ENCODE results near the gene NINJ1. TPM values are rescaled to one million over a fixed set of nuclear protein-coding genes. Genes with fewer than 3 reads are reported as not detected.

Gene NINJ1
- total RNA-seq, 1 experiment from 2014 or later: 41.3 TPM

DNA sequence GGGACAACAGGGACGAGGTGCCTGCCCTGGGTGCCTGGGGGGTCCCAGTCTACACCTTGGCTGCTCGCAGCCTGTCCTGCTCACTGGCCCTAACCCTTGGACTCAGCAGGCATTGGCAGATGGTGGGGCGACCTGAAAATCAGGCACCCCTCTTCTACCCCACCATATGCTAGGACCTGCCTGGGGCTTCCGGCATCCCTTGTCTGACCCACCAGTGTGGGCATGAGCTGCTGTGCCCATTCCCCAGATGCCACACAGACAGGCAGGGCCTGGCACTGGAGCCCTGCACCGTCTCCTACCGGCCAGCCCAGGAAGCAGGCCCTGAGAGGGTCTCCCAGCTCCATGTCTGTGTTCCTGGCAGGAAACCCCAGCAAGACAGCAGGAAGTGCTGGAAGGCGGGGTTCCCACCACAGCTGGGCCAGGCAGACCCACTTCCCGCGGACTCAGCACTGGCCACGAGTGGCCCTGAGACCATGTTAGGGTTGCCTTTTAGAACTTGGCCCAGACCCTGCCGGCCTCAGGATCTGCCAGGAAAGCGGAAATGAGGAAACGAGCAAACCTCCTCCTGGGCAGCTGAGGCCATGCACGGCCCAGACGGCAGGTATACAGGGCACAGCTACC lies 3.1 kb downstream of the NINJ1 start:
- Mint-ChIP-seq H3K9me3 (no peaks in the 10 kb centered on the region), H3K4me3 (no peak overlapping the region), H3K4me1 (peaks cover 45% of the 10 kb centered on the region), H3K27me3 (ENCODE audit: low read depth) (peaks cover 16% of the 10 kb centered on the region), H3K27ac (no peak overlapping the region), H3K36me3 (no peaks in the 10 kb centered on the region)
- ChIA-PET CTCF (interaction anchor here (0.5 to 2.7 kb wide), 4 partner anchors 11 to 23 kb away, joined by 3 to 10 read pairs (median 6); no protein-coding TSS in a partner anchor), POLR2A (no interaction called here)
- ATAC-seq: no peak
- TF ChIP-seq E2F1 (CRISPR knock-in tag; IDR thresholded peaks at IDR 0.05): no peak
- TF ChIP-seq FOXP1 (CRISPR knock-in tag; IDR thresholded peaks at IDR 0.05; ENCODE audit: borderline replicate concordance): no peak
- no peak for TF ChIP-seq CREM (CRISPR knock-in tag; IDR thresholded peaks at IDR 0.05)
- no peak for TF ChIP-seq OVOL2 (CRISPR knock-in tag; IDR thresholded peaks at IDR 0.05; ENCODE audit: borderline replicate concordance)
- TF ChIP-seq MXD4 (CRISPR knock-in tag; IDR thresholded peaks at IDR 0.05; ENCODE audit: borderline replicate concordance): no peak
- DNase-seq (ENCODE audit: low spot score): no peak

DNA sequence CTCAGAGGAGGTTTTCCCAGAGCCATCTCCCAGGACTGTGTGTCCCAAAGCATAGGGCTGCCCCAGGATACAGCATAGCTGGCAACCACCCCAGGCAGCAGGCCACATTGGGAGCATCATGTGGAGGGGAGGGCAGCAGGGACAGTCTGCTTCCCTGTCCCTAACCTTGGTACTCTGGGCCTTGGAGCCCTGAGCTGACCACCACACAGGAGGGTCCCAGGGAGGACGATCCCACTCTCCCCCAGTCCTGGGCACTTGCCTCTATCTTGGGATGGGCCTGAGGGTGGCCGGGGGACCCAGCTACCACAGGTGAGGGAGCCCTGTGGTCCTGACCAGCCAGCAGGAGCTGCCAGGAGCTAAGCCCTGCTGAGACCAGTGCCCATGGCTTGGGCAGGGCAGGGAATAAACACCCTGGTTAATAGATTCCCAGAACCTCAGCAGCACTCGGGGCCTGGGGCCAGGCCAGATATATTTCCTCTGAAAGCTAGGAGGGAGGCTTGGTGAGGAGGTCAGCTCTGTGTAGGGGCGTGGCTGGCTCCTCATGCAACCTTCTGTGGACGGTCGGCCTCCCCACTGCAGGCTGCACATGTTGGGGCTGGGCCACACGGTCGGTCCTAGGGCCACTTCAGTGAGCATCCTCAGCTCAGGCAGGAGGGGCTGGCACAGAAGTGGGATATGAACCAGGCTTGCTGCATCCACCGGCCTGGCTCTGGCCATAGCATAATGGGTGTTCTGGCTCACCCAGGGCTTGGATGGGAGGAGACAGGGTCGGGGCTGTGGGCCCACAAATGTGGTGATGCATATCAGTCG lies 4.2 kb downstream of the NINJ1 start:
- Mint-ChIP-seq H3K27ac (no peak overlapping the region; the same call in 1 of the 2 replicates), H3K27me3 (ENCODE audit: low read depth) (peaks cover 5% of the 10 kb centered on the region), H3K9me3 (no peaks in the 10 kb centered on the region), H3K36me3 (peaks cover under 1% of the 10 kb centered on the region; the same call in 1 of the 2 replicates), H3K4me1 (peaks cover 44% of the 10 kb centered on the region), H3K4me3 (no peak overlapping the region)
- POLR2A ChIA-PET: interaction anchor here (0.7 kb wide), 1 partner anchor 35 kb away, joined by 3 read pairs; no protein-coding TSS in a partner anchor
- ATAC-seq (no peak), DNase-seq (ENCODE audit: low spot score) (no peak)
- CTCF ChIA-PET: interaction anchor here (0.9 to 1.9 kb wide), 5 partner anchors 10 to 24 kb away, joined by 3 to 9 read pairs (median 4); no protein-coding TSS in a partner anchor
- TF ChIP-seq IRF2 (CRISPR knock-in tag; IDR thresholded peaks at IDR 0.05; ENCODE audit: borderline replicate concordance, low read depth) (no peak), GTF2I (CRISPR knock-in tag; conservative IDR thresholded peaks at IDR 0.05) (no peak), CREB1 (CRISPR knock-in tag; IDR thresholded peaks at IDR 0.05) (no peak), ZNF138 (CRISPR knock-in tag; conservative IDR thresholded peaks at IDR 0.05) (no peak), ZNF121 (CRISPR knock-in tag; IDR thresholded peaks at IDR 0.05) (no peak), FOXJ3 (CRISPR knock-in tag; IDR thresholded peaks at IDR 0.05; ENCODE audit: borderline replicate concordance) (no peak), JUN (CRISPR knock-in tag; IDR thresholded peaks at IDR 0.05) (no peak), SOX15 (CRISPR knock-in tag; IDR thresholded peaks at IDR 0.05) (no peak), OVOL2 (CRISPR knock-in tag; IDR thresholded peaks at IDR 0.05; ENCODE audit: borderline replicate concordance) (no peak), HMGA2 (CRISPR knock-in tag; IDR thresholded peaks at IDR 0.05) (no peak), ZNF532 (CRISPR knock-in tag; IDR thresholded peaks at IDR 0.05; ENCODE audit: borderline replicate concordance) (no peak), FOXK1 (CRISPR knock-in tag; IDR thresholded peaks at IDR 0.05) (no peak), ETV6 (CRISPR knock-in tag; IDR thresholded peaks at IDR 0.05) (no peak), NR2C2 (CRISPR knock-in tag; IDR thresholded peaks at IDR 0.05) (no peak)
- TF ChIP-seq, protein P1, sequence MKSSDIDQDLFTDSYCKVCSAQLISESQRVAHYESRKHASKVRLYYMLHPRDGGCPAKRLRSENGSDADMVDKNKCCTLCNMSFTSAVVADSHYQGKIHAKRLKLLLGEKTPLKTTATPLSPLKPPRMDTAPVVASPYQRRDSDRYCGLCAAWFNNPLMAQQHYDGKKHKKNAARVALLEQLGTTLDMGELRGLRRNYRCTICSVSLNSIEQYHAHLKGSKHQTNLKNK (CRISPR knock-in tag; IDR thresholded peaks at IDR 0.05): no peak
- TF ChIP-seq, protein P2, sequence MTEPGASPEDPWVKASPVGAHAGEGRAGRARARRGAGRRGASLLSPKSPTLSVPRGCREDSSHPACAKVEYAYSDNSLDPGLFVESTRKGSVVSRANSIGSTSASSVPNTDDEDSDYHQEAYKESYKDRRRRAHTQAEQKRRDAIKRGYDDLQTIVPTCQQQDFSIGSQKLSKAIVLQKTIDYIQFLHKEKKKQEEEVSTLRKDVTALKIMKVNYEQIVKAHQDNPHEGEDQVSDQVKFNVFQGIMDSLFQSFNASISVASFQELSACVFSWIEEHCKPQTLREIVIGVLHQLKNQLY (CRISPR knock-in tag; IDR thresholded peaks at IDR 0.05): no peak
- TF ChIP-seq, protein P3, sequence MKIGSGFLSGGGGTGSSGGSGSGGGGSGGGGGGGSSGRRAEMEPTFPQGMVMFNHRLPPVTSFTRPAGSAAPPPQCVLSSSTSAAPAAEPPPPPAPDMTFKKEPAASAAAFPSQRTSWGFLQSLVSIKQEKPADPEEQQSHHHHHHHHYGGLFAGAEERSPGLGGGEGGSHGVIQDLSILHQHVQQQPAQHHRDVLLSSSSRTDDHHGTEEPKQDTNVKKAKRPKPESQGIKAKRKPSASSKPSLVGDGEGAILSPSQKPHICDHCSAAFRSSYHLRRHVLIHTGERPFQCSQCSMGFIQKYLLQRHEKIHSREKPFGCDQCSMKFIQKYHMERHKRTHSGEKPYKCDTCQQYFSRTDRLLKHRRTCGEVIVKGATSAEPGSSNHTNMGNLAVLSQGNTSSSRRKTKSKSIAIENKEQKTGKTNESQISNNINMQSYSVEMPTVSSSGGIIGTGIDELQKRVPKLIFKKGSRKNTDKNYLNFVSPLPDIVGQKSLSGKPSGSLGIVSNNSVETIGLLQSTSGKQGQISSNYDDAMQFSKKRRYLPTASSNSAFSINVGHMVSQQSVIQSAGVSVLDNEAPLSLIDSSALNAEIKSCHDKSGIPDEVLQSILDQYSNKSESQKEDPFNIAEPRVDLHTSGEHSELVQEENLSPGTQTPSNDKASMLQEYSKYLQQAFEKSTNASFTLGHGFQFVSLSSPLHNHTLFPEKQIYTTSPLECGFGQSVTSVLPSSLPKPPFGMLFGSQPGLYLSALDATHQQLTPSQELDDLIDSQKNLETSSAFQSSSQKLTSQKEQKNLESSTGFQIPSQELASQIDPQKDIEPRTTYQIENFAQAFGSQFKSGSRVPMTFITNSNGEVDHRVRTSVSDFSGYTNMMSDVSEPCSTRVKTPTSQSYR (CRISPR knock-in tag; IDR thresholded peaks at IDR 0.05): no peak
- TF ChIP-seq, protein P4, sequence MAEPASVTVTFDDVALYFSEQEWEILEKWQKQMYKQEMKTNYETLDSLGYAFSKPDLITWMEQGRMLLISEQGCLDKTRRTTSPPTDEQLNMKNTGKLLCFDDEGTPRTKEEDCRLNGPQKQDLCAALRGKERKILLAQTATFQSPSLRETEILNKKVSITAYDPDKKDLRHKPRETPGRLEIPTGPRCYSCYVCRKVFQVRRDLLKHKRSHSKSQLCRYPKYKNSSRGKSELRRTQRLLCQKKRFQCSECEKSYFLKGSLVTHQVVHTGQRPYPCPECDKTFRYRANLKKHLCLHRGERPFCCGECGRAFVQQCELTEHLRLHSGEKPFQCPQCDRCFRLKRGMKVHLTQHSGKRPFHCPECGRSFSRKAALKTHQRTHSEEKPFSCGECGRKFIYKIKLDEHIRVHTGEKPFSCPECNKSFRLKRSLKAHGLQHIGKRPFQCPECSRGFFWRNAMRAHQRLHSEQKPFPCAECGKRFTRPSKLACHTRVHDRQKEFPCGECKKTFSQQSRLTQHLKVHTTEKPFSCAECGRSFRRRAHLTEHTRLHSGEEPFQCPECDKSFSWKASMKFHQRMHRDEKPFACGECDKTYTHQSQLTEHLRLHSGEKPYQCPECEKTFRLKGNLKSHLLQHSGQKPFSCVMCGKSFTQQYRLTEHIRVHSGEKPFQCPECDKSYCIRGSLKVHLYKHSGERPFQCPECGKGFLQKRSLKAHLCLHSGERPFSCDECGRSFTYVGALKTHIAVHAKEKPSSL (CRISPR knock-in tag; conservative IDR thresholded peaks at IDR 0.05): no peak
